Amniotic epithelial cell (primary cell): Measurements from ENCODE around the gene INSL3.
"Not testable (repeated sequence)": the region's sequence is repeated elsewhere in the genome, so short reads cannot be mapped to it uniquely, and the experiment has no call there.

ENCODE experiments used
- DNase-seq: peaks from one replicate; pipeline ENCODE4 v3.0.0-alpha.2; 2010; ENCODE audit warnings: low read depth

INSL3 gene

GRCh38 chr19:17817668-17818363 lies 3.5 kb downstream of the INSL3 start:
- DNase-seq = no peak

- DNase-seq = no peak
Measured at GRCh38 chr19:17812099-17812498, 9.2 kb downstream of the INSL3 start.

DNA sequence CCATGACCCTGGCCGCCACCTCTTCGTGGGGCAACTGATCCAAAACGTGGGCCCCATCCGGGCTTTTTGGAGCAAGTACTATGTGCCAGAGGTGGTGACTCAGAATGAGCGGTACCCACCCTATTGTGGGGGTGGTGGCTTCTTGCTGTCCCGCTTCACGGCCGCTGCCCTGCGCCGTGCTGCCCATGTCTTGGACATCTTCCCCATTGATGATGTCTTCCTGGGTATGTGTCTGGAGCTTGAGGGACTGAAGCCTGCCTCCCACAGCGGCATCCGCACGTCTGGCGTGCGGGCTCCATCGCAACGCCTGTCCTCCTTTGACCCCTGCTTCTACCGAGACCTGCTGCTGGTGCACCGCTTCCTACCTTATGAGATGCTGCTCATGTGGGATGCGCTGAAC lies 9.6 kb downstream of the INSL3 start:
- no peak for DNase-seq

DNA sequence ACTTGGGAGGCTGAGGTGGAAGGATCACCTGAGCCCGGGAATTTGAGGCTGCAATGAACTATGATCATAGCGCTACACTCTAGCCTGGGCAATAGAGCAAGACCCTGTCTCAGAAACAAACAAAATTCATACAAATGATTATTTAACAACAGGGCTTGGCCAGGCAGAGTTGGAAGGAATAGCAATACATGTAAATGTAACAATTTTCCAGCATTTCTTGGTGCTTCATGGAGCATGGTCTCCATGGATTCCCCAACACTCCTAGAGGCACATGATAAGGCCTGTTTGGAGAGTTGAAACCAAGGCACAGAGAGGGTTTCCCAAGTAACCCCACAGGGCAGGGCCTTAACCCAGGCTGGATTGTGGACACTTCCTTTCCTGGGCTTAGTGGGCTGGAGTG lies 10.2 kb downstream of the INSL3 start:
- DNase-seq = no peak

- no peak for DNase-seq
Measured at GRCh38 chr19:17807731-17808316, 13.5 kb downstream of the INSL3 start.

DNA sequence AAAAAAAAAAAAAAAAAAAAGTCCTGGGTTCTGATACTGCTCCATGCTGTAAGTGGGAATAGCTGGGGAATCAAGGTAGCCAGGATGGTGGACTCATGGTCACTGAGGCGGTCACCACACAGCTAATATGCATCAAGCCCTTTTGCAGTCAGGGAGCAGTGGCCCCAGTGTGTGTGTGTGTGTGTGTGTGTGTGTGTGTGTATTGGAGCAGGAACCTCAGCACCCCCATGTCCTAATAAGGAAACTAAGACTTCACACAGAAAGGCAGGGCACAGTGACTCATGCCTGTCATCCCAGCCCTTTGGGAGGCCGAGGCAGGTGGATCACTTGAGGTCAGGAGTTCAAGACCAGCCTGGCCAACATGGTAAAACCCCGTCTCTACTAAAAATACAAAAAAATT lies 14.4 kb downstream of the INSL3 start:
- no peak for DNase-seq

- no peak for DNase-seq
Measured at GRCh38 chr19:17805427-17805826, 15.9 kb downstream of the INSL3 start.

- no peak for DNase-seq
Measured at GRCh38 chr19:17803264-17803896, 17.9 kb downstream of the INSL3 start.

GRCh38 chr19:17802137-17802858 lies 19.0 kb downstream of the INSL3 start:
- no peak for DNase-seq

DNA sequence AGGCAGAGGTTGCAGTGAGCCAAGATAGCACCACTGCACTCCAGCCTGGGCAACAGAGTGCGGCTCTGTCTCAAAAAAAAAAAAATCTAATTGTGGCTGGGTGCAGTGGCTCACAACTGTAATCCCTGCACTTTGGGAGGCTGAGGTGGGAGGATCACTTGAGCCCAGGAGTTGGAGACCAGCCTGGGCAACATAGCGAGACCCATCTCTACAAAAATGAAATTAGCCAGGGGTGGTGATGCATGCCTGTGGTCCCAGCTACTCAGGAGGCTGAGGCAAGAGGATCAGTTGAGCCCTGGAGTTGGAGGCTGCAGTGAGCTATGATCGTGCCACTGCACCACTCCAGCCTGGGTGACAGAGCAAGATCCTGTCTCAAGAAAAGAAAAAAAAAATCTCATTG lies 22.7 kb downstream of the INSL3 start:
- not testable (repeated sequence) for DNase-seq

GRCh38 chr19:17797424-17798201 lies 23.7 kb downstream of the INSL3 start:
- no peak for DNase-seq

- DNase-seq = no peak
Measured at GRCh38 chr19:17796838-17797423, 24.4 kb downstream of the INSL3 start.

DNA sequence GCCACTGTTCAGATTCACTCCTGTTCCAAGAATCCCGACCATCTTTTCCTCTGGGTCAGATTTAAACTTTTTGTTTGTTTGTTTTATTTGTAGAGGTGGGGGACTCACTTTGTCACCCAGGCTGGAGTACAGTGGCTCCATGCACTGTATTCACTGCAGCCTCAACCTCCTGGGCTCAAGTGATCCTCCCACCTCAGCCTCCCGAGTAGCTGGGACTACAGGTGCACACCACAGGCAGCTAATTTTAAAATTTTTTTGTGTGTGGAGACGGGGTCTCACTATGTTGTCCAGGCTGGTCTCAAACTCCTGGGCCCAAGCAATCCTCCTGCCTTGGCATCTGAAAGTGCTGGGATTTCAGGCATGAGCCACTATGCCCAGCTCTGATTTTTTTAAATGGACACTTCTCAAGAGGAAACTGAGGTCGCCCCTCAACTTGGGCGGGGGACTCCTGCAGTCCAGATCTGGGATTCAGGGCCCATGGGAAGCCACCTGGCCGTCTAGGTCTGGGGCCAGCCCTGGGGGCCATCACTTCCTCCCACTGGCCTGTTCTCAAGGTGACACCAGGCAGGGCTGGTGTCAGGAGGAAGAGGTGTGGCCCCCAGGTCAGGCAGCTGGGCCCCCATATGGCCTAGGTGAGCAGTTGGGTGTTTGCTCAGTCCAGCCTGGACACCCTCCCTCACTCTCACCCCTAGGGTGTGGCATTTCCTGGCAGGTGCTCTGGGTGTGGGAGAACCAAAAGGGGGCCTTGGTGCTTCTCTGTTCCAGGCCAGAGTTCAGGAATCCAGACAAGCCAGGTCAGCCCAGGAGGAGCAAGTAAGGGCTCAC lies 25.1 kb downstream of the INSL3 start:
- DNase-seq = no peak

DNA sequence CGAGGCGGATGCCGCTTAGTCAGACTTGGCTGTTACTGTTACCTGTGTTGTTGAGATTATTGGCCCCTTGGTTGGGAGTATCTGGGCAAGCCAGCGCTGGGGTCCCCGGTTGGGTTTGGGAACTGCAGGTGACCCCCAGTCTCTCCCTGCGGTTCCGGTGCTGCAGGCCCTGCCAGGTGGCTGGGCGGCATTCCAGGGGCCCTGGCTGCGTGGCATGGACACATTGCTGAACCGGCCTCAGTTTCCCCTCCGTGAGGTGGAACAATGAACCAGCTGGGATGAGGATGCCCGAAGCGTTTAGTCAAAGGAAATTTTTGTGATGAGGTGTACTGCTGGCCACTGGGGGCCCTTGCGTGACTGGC lies 25.8 kb downstream of the INSL3 start:
- DNase-seq = no peak

DNA sequence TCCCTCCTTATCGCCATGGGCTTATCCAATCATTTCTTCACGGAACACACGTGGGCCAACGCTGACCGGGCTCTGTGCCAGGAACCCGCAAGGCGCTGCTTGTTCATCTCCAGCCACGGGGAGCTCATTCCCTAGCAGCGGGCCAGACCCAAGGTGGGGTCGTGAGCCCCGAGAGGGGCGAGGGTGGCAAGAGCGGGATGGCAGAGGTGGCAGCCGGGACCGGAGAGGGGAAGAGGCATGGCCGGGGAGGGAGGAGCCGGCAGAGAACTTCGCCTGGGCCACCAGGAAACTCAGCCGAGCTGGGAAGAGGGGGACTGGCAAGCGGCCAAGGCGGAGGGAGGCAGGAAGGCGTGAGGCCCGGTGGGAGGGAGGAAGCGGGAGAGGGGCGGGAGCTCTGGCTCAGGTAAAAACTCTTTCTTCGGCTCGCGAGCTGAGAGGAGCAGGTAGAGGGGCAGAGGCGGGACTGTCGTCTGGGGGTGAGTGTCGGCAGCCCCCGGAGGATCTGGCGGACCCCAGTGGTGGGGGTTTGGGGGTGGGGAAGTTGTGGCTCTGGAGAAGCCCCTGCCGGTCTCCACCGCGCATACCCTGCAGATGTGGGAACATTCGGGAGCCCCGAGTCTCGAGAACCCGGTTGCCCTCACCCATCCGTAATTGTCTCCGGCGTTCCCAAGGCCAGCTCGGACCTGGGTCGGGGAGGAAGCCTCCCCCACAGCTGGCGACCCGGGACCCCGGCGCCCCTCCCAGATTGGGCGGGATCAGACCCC lies 26.4 kb downstream of the INSL3 start, which contains the start of gene B3GNT3:
Gene B3GNT3 (plus strand): TSS at position 408 of the 764 bp plus-strand sequence. CDS start 12,670 bp downstream, outside the sequence.
- DNase-seq = no peak

DNA sequence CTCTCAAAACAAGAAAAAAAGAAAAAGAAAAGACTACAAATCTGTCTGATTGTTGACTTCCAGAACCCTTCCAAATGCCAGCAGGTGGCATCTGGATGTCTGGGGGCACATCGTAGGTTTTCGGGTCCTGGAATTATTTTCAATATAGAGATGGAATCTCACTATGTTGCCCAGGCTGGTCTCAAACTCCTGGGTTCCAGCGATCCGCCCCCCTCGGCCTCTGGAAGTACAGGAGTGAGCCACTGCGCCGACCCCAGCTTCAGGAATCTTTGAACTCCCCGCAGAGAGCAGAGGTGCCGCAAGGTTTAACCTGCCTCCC lies 26.9 kb downstream of the INSL3 start:
- no peak for DNase-seq

DNA sequence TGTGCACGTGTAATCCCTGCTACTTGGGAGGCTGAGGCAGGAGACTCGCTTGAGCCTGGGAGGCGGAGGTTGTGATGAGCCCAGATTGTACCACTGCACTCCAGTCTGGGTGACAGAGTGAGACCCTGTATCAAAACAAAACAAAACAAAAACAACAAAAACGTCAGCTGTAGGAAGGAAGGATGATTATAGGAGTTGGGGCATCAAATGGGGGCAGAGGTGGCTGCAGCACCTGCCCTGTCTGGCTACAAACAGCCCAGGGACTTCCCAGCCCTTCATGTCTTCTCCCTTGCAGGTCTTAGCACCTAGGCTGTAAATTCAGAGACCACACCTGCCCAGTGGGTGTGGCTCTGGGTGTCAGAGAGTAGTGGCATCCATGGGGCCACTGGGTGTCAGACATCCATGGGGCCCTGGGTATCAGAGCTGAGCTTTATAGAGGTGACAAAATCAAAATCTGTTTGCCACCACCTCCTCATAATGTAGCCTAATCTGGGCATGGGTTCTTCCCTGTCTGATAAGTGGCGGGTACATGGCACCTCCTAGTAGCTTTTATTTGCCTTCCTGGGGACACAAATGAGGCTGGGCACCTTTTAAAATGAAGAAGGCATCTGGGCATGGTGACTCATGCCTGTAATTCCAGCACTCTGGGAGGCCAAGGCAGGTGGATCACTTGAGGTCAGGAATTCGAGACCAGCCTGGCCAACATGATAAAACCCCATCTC lies 31.1 kb downstream of the INSL3 start:
- DNase-seq = no peak

GRCh38 chr19:17788632-17789031 lies 32.7 kb downstream of the INSL3 start:
- no peak for DNase-seq

DNA sequence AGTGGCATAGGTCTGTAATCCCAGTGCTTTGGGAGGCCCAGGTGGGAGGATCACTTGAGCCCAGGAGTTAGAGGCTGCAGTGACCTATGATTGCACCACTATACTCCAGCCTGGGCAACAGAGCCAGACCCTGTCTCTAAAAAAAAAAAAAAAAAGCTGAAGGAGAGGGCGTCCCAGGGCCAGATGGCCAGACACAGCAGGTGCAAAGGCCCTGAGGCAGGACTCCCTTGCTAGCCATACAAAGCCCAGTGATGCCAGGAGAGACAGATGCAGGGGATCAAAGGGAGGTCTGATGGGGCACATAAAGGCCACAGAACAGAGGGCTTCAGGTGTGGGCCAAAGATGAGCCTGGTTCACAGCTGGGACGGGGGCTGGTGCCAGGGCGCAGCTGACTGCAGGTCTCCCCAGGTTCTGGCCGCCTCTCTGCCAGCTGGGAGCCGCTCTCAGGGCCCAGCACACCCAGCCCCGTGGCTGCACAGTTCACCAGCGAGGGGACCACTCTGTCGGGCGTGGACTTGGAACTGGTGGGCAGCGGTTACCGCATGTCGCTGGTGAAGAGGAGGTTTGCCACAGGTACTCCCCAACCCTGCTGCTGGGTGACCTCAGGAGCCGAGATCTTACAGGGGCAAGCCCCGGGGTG lies 33.9 kb downstream of the INSL3 start:
- no peak for DNase-seq
